IPS-18c (cell line): ENCODE data around the gene ALKBH3.
A peak's percentile ranks its signal among the peaks of the same experiment; 100 is the strongest.

Source experiments
- H3K4me3 ChIP-seq: 2 replicates; pipeline ENCODE4 v1.7.0; 2013; ENCODE audit warnings: low read depth, mild to moderate bottlenecking, low read length, moderate library complexity; ENCODE audit not compliant: insufficient read depth
- H3K9me3 ChIP-seq: one replicate; pipeline ENCODE4 v1.6.1; 2013; ENCODE audit warnings: mild to moderate bottlenecking, low read length, moderate library complexity; ENCODE audit not compliant: control insufficient read depth, insufficient read depth

ALKBH3 gene

DNA sequence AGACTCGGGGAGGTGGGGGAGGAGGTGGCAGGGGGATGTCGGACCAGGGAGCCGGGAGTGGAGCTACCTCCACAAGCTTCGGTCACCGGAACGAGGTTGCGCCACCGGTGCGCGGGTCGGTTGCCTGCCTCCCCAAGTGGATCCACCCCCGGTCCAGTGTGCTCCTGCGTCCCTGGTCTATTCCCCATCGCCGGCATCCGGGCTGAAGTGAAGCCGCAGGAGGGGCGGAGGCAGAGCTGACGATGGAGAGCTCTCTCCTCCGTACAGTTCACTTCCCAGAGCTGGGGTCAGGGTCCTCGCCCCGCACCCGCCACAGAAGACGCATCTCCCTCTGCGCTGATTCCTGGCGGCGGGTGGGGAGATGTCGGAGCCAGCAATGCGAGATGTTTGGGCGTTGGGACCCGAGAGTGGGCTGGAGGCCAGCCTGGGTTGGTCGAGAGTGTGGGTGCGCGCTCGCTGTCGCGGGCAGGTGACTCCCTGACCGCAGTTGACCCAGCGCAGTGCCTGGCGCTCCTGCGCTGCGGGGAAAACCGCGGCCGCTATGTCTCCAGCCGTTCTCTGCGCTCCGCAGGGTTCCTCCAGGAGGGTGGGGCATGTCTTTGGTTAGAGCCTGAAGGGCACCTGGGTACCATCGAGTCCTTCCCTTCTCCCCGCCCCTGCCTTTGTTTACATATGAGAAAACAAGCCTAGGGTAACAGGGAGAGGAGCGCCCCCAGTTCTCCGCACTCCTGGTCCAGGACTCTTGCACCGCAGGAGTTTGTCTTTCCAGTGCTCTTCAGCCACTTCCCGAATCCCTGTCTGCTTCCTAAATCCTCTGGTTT, 63.5 kb downstream of the ALKBH3 start:
- Histone ChIP-seq H3K9me3 (peaks cover 2% of the 10 kb centered on the region), H3K4me3 (peak overlapping the region; percentile 51; the same call in 1 of the 2 replicates)

DNA sequence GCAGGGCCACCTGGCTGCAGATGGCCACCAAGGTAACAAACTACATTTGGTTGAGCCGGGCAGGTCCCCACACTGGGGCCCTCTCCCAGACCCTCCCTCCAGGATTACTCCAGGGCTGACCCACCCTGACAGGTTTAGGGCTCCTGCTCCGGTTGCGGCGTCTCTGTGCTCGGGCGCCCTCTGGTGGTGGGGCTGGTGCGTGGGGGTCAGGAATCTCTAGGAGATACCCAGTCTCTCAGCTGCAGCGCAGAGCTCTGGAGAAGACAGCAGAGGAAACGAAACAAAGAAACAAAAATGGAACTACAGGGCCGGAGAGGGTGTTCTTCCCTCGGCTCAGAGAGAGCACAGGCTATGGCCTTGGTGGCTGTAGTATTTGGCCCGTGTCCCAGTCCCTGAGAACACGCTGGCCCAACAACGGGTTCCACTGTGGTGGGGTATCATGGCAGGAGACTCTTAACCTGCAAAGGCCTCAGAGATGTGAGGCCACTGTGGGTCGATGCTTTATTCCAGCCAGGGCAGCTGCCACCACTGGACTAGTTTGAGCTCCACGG, 64.2 kb downstream of the ALKBH3 start:
- peak overlapping the region; percentile 51; the same call in 1 of the 2 replicates for H3K4me3 ChIP-seq

DNA sequence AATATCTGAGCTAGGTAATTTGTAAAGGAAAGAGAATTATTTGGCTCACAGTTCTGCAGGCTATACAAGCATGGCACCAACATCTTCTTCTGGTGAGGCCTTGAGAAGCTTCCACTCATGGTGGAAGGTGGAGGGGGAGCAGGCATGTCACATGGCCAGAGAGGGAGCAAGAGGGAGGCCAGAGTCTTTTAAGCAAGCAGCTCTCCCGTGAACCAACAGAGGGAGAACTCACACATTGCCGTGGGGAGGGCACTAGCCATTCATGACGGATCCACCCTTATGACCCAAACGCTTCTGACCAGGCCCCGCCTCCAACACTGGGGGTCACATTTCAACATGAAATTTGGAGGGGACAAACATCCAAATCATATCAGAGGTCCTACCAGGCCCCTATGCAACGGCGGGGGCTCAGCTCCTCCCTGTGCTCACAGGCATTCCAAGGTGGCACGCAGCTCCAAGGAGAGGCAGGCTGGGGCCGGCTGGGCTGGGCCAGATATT, 66.4 kb downstream of the ALKBH3 start:
- H3K4me3 ChIP-seq, result no peak overlapping the region

More for the DNA sequence above, 64.2 kb downstream of the ALKBH3 start:
- peaks cover 2% of the 10 kb centered on the region for H3K9me3 ChIP-seq

DNA sequence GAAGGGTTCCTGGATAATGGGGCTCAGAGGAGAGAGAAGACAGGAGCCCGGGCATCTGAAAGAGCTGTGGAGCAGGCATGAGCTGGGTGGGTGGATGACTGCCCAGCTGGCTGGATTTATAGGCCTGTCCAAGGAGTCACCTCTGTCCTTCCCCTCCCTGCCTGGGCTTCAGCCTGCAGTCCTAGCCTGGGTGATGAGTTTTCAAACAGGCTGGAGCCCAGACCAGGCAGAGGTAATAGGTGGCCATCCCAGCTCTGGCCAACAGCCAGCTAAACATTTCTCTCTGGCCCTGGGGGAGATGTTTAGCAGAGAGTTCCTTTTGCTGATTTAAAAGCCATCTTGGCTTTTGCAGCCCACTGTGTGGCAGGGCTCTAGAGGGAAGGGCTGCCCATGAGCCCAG, 67.2 kb downstream of the ALKBH3 start:
- Histone ChIP-seq H3K4me3 (no peak overlapping the region), H3K9me3 (no peaks in the 10 kb centered on the region)

More for the DNA sequence above, 66.4 kb downstream of the ALKBH3 start:
- H3K9me3 ChIP-seq, result no peaks in the 10 kb centered on the region

DNA sequence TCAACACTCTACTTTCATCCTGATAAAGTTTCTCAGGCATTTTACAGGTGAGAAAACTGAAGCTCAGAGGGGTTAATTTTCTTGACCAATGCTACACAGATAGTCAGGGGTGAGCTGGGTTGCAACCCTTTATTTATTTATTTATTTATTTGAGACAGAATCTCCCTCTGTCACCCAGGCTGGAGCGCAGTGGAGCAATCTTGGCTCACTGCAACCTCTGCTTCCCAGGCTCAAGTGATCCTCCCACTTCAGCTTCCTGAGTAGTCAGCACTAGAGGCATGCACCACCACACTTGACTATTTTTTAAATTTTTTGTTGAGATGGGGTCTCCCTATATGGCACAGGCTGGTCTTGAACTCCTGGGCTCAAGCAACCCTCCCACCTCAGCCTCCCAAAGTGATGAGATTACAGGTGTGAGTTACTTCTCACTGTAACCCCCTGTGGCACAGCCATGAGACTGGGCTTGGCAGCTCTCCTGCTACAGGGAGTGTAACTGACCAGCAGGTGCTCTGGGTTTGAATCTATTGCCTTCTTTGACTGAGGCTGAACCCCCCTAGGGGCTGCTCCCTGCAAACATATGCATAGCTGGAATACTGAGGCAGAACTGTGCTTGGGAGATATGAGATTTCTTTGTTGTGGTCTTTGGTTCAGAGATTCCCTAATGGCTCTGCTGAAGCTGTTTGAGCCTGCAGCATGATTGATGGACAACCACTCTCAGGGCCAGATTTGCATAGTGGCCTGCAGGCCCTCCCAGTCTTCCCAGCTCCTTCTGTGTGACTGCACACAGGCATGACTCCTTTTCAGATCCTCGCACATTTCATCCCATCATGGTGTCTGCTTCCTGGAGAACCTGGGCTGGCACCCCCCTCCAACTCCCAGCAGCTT, 68.0 kb downstream of the ALKBH3 start:
- Histone ChIP-seq H3K4me3 (no peak overlapping the region), H3K9me3 (no peaks in the 10 kb centered on the region)

DNA sequence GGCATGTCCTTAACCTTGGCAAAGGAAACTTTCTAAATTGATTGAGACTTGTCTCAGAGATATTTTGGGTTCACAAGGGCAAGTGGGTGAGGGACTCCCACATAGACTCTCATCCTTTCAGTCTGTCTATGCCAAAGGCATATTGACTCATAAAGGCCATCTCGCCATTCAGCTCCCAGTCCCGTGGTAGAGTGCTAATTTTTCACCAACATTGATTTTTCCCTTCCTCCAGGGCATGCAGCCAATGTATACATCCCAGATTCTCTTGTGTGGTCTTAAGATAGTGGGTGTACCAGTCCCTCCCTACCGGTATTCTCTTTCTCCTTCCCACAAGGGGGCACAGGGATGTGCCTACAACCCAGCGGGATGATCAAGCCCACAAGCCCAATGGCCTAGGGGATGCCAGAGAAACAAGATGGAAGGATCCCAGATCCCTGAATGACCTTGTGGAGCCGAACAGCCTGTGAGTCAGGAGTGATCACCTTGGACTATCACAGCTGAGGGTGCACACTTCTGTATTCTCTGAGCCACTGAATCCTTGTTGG, 69.8 kb downstream of the ALKBH3 start:
- Histone ChIP-seq H3K9me3 (no peaks in the 10 kb centered on the region), H3K4me3 (no peak overlapping the region)

DNA sequence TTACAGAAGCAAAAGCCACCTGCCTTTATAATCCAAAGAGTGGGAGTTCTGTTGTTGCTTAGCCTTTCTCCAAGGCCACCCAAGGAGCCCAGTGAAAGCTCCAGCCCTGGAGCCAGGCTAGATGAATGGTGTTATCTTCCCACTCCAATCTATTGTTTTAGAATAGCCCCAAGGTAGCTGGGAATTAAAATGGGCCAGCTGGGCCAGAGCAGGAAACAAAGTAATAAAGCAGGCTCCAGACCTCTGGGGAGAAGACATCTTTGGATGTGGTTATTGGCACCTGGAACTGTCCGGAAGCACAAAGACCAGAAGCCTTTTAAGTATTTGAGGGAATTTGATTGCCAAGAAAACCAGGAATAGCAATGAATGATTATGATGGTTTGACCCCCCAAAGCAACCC, 70.6 kb downstream of the ALKBH3 start:
- Histone ChIP-seq H3K9me3 (no peaks in the 10 kb centered on the region), H3K4me3 (no peak overlapping the region)

DNA sequence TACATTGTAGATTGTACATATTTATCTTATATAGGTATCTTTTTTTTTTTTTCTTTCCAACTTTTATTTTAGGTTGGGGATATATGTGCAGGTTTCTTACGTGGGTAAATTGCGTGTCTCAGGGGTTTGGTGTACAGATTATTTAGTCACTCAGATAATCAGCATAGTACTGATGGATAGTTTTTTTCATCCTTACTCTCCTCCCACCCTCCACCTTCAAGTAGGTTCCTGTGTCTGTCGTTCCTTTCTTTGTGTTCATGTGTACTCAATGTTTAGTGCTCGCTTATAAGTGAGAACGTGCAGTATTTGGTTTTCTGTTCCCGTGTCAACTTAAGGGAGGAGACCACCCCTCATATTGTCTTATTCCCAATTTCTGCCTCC, 71.4 kb downstream of the ALKBH3 start:
- no peaks in the 10 kb centered on the region for H3K9me3 ChIP-seq
- no peak overlapping the region for H3K4me3 ChIP-seq

DNA sequence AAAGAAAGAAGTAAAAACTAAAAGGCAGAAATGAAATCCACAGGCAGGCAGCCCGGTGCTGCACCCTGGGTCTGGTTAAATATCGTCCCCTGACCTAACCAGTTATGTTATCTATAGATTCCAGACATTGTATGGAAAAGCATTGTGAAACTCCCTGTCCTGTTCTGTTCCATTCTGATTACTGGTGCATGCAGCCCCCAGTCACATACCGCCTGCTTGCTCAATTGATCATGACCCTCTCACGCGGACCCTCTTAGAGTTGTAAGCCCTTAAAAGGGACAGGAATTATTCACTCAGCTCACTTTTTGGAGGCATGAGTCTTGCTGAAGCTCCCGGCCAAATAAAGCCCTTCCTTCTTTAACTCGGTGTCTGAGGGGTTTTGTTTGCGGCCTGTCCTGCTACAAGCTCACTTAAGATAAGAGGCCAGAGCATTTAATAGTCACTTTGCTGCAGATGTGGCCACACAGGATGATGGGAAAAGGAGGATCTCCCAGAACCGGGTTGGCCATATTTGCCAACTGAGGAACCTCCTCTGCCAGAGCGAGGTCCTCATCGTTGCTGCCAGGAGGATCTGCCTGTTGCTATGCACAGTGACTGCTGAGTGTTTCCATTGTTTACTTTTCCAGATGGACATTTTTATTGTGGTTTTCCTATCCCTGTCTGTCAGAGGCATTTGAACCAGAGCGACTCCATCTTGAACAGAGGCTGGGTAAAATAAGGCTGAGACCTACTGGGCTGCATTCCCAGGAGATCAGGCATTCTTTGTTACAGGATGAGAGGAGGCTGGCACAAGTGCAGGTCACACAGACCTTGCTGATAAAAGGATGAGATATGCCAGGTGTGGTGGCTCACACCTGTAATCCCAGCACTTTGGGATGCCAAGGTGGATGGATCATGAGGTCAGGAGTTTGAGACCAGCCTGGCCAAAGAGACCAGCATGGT, 72.0 kb downstream of the ALKBH3 start:
- Histone ChIP-seq H3K9me3 (no peaks in the 10 kb centered on the region), H3K4me3 (no peak overlapping the region)

DNA sequence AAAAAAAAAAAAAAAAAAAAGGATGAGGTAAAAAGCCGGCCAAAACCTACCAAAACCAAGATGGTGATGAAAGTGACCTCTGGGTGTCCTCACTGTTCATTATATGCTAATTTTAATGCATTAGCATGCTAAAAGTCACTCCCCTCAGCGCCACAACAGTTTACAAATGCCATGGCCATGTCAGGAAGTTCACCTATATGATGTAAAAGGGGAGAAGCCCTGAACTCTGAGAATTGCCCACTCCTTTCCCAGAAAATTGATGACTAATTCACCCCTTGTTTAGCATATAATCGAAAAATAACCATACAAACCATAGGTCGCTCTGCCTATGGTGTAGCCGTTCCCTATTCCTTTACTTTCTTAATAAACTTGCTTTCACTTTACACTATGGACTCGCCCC, 72.9 kb downstream of the ALKBH3 start:
- Histone ChIP-seq H3K4me3 (no peak overlapping the region; the same call in 1 of the 2 replicates), H3K9me3 (no peaks in the 10 kb centered on the region)

DNA sequence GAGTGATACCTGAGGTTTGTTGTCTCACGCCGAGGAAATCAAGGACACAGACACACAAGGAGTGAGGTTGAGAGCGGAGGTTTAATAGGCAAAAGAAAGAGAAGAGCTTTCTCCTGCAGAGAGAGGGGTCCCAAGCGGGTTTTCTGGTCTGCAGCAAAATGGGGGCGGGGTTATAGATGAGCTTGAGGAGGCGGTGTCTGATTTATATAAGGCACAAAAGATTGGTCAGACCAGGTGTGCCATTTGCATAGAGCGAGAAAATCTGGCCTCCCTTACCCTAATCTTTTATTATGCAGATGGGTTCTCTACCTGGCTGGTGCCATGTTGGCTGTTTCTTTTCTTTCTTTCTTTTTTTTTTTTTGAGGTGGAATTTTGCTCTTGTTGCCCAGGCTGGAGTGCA, 73.6 kb downstream of the ALKBH3 start:
- Histone ChIP-seq H3K4me3 (no peak overlapping the region), H3K9me3 (no peaks in the 10 kb centered on the region)

DNA sequence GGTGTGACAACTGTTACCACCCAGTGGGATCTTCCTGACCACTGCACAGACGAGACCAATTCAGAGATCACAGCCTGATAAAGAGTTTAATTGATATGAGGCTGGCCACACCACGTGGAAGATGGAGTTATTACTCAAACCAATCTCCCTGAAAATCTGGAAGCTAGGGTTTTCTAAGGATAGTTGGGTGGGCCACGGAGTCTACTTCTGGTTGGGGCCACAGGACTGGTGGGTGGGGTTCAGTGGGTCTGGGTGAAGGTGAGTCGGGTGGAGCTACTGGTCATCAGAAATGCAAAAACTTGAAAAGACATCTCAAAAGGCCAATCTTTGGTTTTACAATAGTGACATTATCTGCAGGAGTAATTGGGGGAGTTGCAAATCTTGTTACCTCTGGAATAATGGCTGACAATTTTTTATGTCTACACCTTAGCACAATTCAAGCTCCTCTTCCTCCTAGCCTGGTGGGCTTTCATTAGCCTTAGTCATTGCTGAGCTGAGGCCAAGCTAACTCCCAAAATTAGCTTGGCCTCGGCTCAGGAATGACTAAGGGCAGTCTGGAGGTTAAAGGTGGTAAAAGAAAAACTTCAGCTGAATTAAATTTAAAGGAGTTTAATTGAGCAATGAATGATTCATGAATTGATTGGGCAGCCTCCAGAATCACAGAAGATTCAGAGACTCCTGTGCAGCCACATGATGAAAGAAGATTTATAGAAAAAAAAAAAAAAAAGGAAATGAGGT, 74.9 kb downstream of the ALKBH3 start:
- H3K4me3 ChIP-seq, result no peak overlapping the region
- H3K9me3 ChIP-seq, result no peaks in the 10 kb centered on the region

DNA sequence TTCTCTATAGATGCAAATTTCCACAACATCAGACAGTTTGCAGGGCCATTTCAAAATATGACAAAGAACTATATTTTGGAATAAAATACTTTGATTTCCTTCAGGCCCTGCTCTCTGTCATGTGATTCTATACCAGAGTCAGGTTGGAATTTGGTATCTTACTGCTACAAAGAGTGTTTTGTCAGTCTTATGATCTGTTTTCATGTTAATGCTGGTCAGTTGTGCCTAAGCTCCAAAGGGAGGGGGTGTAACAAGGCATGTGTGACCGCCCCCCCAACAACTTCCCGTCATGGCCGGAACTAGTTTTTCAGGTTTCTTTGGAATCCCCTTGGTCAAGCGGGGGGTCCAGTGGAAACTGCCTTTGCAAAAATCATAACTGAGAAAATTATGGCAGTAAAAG, 76.9 kb downstream of the ALKBH3 start:
- H3K9me3 ChIP-seq, result no peaks in the 10 kb centered on the region
- H3K4me3 ChIP-seq, result no peak overlapping the region

DNA sequence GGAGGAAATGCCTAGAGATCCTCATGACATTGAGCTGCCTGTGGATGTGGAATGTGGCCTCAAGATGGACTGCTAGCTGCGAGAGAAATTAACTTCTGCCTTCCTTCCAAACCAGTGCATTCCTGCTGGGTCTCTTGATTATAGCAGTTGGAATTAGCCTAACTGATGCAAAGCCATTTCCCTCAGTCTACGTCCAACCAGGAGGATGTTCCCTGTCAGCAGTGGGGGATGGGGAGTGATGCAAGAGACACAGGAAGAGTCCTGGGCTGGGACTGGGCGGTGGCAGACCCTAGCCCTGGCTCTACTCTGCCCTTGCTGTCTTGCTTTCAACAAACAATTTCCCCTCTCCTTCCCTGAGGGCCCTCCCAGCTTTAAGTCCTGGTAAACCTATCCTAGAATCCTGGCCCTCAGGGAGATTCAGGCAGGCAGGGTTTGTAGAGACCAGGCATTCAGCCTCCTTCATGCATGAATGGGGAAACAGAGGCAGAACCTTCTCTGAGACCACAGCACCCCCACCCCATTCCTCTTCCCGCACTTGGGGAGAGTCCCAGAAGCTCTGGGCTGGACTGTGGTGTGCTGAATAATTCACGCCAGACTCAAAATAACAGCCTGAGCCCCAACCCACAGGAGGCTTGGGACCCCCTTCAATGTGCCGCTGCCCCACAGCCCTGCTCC, 78.8 kb downstream of the ALKBH3 start:
- Histone ChIP-seq H3K4me3 (no peak overlapping the region), H3K9me3 (no peaks in the 10 kb centered on the region)
